ENCODE measurements around the gene AQP5.

GRCh38 chr12:49972129-49972528 is 10.5 kb downstream of the AQP5 start:
- TF ChIP-seq, protein P1, sequence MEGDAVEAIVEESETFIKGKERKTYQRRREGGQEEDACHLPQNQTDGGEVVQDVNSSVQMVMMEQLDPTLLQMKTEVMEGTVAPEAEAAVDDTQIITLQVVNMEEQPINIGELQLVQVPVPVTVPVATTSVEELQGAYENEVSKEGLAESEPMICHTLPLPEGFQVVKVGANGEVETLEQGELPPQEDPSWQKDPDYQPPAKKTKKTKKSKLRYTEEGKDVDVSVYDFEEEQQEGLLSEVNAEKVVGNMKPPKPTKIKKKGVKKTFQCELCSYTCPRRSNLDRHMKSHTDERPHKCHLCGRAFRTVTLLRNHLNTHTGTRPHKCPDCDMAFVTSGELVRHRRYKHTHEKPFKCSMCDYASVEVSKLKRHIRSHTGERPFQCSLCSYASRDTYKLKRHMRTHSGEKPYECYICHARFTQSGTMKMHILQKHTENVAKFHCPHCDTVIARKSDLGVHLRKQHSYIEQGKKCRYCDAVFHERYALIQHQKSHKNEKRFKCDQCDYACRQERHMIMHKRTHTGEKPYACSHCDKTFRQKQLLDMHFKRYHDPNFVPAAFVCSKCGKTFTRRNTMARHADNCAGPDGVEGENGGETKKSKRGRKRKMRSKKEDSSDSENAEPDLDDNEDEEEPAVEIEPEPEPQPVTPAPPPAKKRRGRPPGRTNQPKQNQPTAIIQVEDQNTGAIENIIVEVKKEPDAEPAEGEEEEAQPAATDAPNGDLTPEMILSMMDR (conservative IDR thresholded peaks at IDR 0.05 in 1 of 2, IDR thresholded peaks at IDR 0.05 in 1 of 2; ENCODE audit: extremely low read depth in 1 of 2, insufficient read depth in 1 of 2, low read depth in 1 of 2, low read length in 2 of 2) = no peak
- TF ChIP-seq EZH2 (IDR thresholded peaks at IDR 0.05; ENCODE audit: borderline replicate concordance, low read length) = no peak
